ENCODE data around the gene STK24.

Gene STK24

GRCh38 chr13:98549728-98550317, 27.1 kb downstream of the STK24 start:
- DNase-seq, result no peak

- DNase-seq, result no peak
Measured at GRCh38 chr13:98549006-98549727, 27.7 kb downstream of the STK24 start.

- DNase-seq, result no peak
Measured at GRCh38 chr13:98548230-98548629, 28.7 kb downstream of the STK24 start.

GRCh38 chr13:98547455-98547854, 29.5 kb downstream of the STK24 start:
- no peak for DNase-seq

GRCh38 chr13:98546402-98546801, 30.5 kb downstream of the STK24 start:
- DNase-seq, result no peak

GRCh38 chr13:98544104-98544710, 32.7 kb downstream of the STK24 start:
- DNase-seq, result no peak

GRCh38 chr13:98543378-98544103, 33.4 kb downstream of the STK24 start:
- DNase-seq, result no peak

- DNase-seq, result no peak
Measured at GRCh38 chr13:98542568-98543377, 34.1 kb downstream of the STK24 start.

GRCh38 chr13:98541701-98542203, 35.2 kb downstream of the STK24 start:
- no peak for DNase-seq

GRCh38 chr13:98541191-98541590, 35.7 kb downstream of the STK24 start:
- no peak for DNase-seq

GRCh38 chr13:98540476-98540875, 36.4 kb downstream of the STK24 start:
- DNase-seq, result no peak

- DNase-seq, result no peak
Measured at GRCh38 chr13:98539666-98540065, 37.2 kb downstream of the STK24 start.

- DNase-seq, result no peak
Measured at GRCh38 chr13:98538876-98539275, 38.0 kb downstream of the STK24 start.

GRCh38 chr13:98537740-98538139, 39.2 kb downstream of the STK24 start:
- DNase-seq, result no peak

- DNase-seq, result no peak
Measured at GRCh38 chr13:98537306-98537705, 39.6 kb downstream of the STK24 start.

GRCh38 chr13:98536729-98537128, 40.2 kb downstream of the STK24 start:
- DNase-seq, result no peak

- DNase-seq, result no peak
Measured at GRCh38 chr13:98535501-98536354, 41.2 kb downstream of the STK24 start.

- DNase-seq, result no peak
Measured at GRCh38 chr13:98534821-98535220, 42.1 kb downstream of the STK24 start.

GRCh38 chr13:98533912-98534311, 43.0 kb downstream of the STK24 start:
- no peak for DNase-seq

- no peak for DNase-seq
Measured at GRCh38 chr13:98532254-98532653, 44.7 kb downstream of the STK24 start.

GRCh38 chr13:98530217-98530616, 46.7 kb downstream of the STK24 start:
- no peak for DNase-seq

GRCh38 chr13:98529171-98529570, 47.7 kb downstream of the STK24 start:
- DNase-seq, result no peak
